ENCODE data around the gene CDH4.

The CDH4 gene

GRCh38 chr20:61661583-61661982 lies 409.5 kb downstream of the CDH4 start:
- H3K4me3 ChIP-seq (ENCODE audit: low read length), result no peak overlapping the region
- H3K27me3 ChIP-seq (ENCODE audit: control insufficient read depth, insufficient read depth, low read length), result no peaks in the 10 kb centered on the region
- H3K36me3 ChIP-seq (ENCODE audit: control insufficient read depth, insufficient read depth, low read length), result no peaks in the 10 kb centered on the region
- H3K27ac ChIP-seq (ENCODE audit: low read depth, low read length), result no peak overlapping the region
- no peaks in the 10 kb centered on the region for H3K4me1 ChIP-seq (ENCODE audit: control insufficient read depth, insufficient read depth, low read length)
- no peak overlapping the region for H3K9ac ChIP-seq (ENCODE audit: low read length)

GRCh38 chr20:61662226-61662967 lies 410.3 kb downstream of the CDH4 start:
- Histone ChIP-seq H3K27me3 (ENCODE audit: control insufficient read depth, insufficient read depth, low read length) (peaks cover 2% of the 10 kb centered on the region), H3K9ac (ENCODE audit: low read length) (no peak overlapping the region), H3K4me1 (ENCODE audit: control insufficient read depth, insufficient read depth, low read length) (no peaks in the 10 kb centered on the region), H3K4me3 (ENCODE audit: low read length) (no peak overlapping the region), H3K27ac (ENCODE audit: low read depth, low read length) (no peak overlapping the region), H3K36me3 (ENCODE audit: control insufficient read depth, insufficient read depth, low read length) (no peaks in the 10 kb centered on the region)

- H3K27me3 ChIP-seq (ENCODE audit: control insufficient read depth, insufficient read depth, low read length), result peaks cover 2% of the 10 kb centered on the region
- H3K4me1 ChIP-seq (ENCODE audit: control insufficient read depth, insufficient read depth, low read length), result no peaks in the 10 kb centered on the region
- no peaks in the 10 kb centered on the region for H3K36me3 ChIP-seq (ENCODE audit: control insufficient read depth, insufficient read depth, low read length)
- H3K4me3 ChIP-seq (ENCODE audit: low read length), result no peak overlapping the region
- no peak overlapping the region for H3K9ac ChIP-seq (ENCODE audit: low read length)
- H3K27ac ChIP-seq (ENCODE audit: low read depth, low read length), result no peak overlapping the region
Observed at GRCh38 chr20:61662968-61663331, 410.9 kb downstream of the CDH4 start.

DNA sequence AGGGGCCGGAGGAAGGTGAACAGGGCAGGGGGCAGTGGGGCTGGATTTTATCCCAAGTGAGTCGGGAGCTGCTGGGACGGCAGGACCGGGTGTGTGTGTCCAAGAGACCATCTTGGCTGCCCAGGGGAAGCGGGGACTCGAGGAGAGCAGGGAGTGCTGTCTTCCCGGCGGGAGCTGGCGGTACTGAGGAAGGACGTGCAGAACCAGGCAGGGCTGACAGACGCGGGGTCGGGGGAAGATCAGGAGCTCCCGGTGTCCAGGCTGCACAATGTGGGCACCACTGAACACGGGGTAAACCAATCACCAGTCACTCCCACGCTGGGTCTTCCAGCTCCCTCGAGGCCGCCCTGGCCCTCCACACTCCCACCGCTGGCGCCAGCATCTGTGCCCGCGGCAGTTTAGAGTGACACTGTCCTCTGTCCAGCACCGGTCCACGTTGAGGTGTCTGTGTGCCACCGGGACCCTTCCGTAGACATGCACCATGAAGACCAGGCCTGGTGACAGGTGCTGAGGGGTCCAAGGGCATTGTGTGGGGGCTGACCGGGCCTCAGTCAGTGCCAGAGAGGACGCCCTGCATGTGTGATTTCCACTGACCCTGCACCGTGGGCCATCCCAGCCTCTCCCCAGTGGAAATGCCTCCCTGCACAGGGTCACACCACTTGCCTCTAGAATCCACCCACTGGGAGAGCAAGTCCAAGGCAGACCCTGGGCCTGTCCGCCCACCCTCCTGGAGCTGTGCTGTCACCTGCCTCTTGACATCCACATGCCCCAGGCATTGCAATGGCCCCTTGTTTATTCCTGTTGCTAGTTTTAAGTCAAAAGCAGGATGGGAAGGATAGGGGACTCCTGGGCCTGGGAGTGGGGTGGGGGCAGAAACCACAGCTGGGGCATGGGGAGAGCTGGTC lies 411.7 kb downstream of the CDH4 start:
- no peak overlapping the region for H3K4me3 ChIP-seq (ENCODE audit: low read length)
- H3K27me3 ChIP-seq (ENCODE audit: control insufficient read depth, insufficient read depth, low read length), result peaks cover 2% of the 10 kb centered on the region
- H3K9ac ChIP-seq (ENCODE audit: low read length), result no peak overlapping the region
- H3K36me3 ChIP-seq (ENCODE audit: control insufficient read depth, insufficient read depth, low read length), result no peaks in the 10 kb centered on the region
- H3K27ac ChIP-seq (ENCODE audit: low read depth, low read length), result no peak overlapping the region
- no peaks in the 10 kb centered on the region for H3K4me1 ChIP-seq (ENCODE audit: control insufficient read depth, insufficient read depth, low read length)

GRCh38 chr20:61664556-61665320 lies 412.7 kb downstream of the CDH4 start:
- no peaks in the 10 kb centered on the region for H3K4me1 ChIP-seq (ENCODE audit: control insufficient read depth, insufficient read depth, low read length)
- no peak overlapping the region for H3K9ac ChIP-seq (ENCODE audit: low read length)
- H3K36me3 ChIP-seq (ENCODE audit: control insufficient read depth, insufficient read depth, low read length), result no peaks in the 10 kb centered on the region
- H3K27me3 ChIP-seq (ENCODE audit: control insufficient read depth, insufficient read depth, low read length), result peaks cover 2% of the 10 kb centered on the region
- no peak overlapping the region for H3K4me3 ChIP-seq (ENCODE audit: low read length)
- H3K27ac ChIP-seq (ENCODE audit: low read depth, low read length), result no peak overlapping the region

- no peaks in the 10 kb centered on the region for H3K4me1 ChIP-seq (ENCODE audit: control insufficient read depth, insufficient read depth, low read length)
- H3K36me3 ChIP-seq (ENCODE audit: control insufficient read depth, insufficient read depth, low read length), result no peaks in the 10 kb centered on the region
- H3K4me3 ChIP-seq (ENCODE audit: low read length), result no peak overlapping the region
- no peak overlapping the region for H3K9ac ChIP-seq (ENCODE audit: low read length)
- H3K27me3 ChIP-seq (ENCODE audit: control insufficient read depth, insufficient read depth, low read length), result peaks cover 2% of the 10 kb centered on the region
- no peak overlapping the region for H3K27ac ChIP-seq (ENCODE audit: low read depth, low read length)
Observed at GRCh38 chr20:61665528-61666470, 413.7 kb downstream of the CDH4 start.

DNA sequence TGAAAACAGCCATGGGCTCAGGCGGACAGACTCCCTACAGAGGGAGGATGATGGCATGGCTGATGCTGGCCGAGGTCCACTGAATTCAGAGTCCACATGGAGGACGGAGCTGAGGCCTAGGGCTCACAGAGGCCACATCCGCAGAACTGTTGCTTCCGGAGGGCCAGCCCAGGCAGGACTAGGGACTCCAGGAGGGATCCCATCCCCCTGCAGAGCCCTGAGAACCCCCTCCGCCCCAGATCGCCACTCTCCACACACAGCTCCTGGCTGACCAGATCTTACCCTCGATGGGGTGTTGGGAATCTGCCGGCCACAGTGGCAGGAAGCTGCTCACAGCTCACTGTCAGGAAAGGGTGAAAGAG lies 414.4 kb downstream of the CDH4 start:
- Histone ChIP-seq H3K27ac (ENCODE audit: low read depth, low read length) (no peak overlapping the region), H3K4me1 (ENCODE audit: control insufficient read depth, insufficient read depth, low read length) (no peaks in the 10 kb centered on the region), H3K4me3 (ENCODE audit: low read length) (no peak overlapping the region), H3K36me3 (ENCODE audit: control insufficient read depth, insufficient read depth, low read length) (no peaks in the 10 kb centered on the region), H3K9ac (ENCODE audit: low read length) (no peak overlapping the region), H3K27me3 (ENCODE audit: control insufficient read depth, insufficient read depth, low read length) (peaks cover 2% of the 10 kb centered on the region)

DNA sequence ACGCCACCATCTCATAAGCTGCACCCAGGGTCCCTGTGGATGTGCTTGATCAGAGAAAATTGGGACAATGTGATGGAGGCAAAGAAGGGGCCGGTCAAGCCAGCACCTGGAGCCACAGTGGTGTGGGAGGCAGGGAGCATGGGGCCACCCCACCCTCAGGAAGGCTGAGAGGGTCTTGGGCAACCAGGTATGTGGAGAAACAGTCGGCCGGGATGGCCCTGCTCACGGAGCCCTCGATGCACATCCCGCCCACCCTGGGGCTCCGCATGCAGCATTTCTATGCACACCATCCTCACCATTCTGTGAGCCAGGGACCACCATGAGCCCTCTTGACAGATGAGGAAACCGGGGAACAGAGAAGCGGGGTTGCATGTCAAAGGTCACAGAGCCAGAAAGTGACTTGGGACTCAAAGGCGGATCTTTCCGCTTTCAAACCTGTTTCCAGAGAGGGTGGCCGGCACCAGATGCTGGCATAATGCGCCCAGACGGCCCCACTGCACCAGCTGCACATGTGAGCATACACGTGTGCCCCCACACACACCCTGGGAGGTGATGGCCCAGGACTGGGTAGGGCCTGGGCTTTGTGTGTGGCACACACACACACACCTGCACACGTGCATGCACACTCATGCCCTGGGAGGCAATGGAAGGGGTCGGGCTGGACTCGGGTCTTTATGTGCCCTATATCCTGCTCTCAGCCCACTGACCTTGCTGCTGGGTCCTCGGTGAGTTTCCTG lies 415.2 kb downstream of the CDH4 start:
- Histone ChIP-seq H3K4me3 (ENCODE audit: low read length) (no peak overlapping the region), H3K27me3 (ENCODE audit: control insufficient read depth, insufficient read depth, low read length) (peaks cover 2% of the 10 kb centered on the region), H3K9ac (ENCODE audit: low read length) (no peak overlapping the region), H3K27ac (ENCODE audit: low read depth, low read length) (no peak overlapping the region), H3K36me3 (ENCODE audit: control insufficient read depth, insufficient read depth, low read length) (no peaks in the 10 kb centered on the region), H3K4me1 (ENCODE audit: control insufficient read depth, insufficient read depth, low read length) (no peaks in the 10 kb centered on the region)

GRCh38 chr20:61668065-61668650 lies 416.1 kb downstream of the CDH4 start:
- H3K4me1 ChIP-seq (ENCODE audit: control insufficient read depth, insufficient read depth, low read length), result no peaks in the 10 kb centered on the region
- peaks cover 2% of the 10 kb centered on the region for H3K27me3 ChIP-seq (ENCODE audit: control insufficient read depth, insufficient read depth, low read length)
- H3K9ac ChIP-seq (ENCODE audit: low read length), result no peak overlapping the region
- no peak overlapping the region for H3K27ac ChIP-seq (ENCODE audit: low read depth, low read length)
- no peaks in the 10 kb centered on the region for H3K36me3 ChIP-seq (ENCODE audit: control insufficient read depth, insufficient read depth, low read length)
- no peak overlapping the region for H3K4me3 ChIP-seq (ENCODE audit: low read length)

DNA sequence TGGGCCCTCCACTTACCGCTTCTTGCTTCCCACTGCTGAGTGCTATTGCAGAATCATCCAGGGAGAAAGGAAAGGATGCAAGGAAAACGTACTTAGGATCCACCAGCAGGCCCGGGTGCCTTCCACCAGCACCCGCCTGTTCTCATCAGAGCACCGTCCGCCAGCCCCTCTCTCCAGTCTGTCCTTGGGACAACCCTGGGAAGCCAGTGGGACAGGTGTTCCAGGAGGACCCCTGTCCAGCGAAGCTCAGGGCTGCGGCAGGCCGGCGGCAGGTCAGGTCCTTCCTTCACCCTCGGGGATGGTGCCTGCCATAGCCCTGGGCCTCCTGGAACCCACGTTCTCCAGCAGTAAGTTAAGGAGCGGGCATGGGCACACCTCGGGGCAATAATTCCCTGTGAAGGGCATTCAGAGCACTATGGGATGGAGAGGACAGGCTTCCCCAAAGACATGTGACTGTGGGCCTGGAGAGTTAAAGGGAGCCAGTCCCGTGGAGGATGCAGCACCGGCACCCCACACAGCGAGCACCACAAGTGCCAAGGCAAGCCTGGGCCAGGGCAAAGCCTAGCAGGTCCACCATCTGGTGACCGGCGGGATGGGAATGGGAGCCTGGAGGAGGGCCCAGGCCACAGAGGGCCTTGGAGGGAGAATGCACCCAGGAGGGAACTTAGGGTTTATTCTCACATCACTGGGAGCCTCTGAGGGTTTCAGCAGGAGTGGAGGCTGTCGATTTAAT lies 416.9 kb downstream of the CDH4 start:
- Histone ChIP-seq H3K36me3 (ENCODE audit: control insufficient read depth, insufficient read depth, low read length) (no peaks in the 10 kb centered on the region), H3K27me3 (ENCODE audit: control insufficient read depth, insufficient read depth, low read length) (peaks cover 2% of the 10 kb centered on the region), H3K9ac (ENCODE audit: low read length) (no peak overlapping the region)

More for the DNA sequence above, 416.9 kb downstream of the CDH4 start:
- H3K27ac ChIP-seq (ENCODE audit: low read depth, low read length), result no peak overlapping the region
- H3K4me1 ChIP-seq (ENCODE audit: control insufficient read depth, insufficient read depth, low read length), result no peaks in the 10 kb centered on the region
- no peak overlapping the region for H3K4me3 ChIP-seq (ENCODE audit: low read length)
